IMR-90 (cell line): ENCODE data around the gene SLCO2B1. TPM values are rescaled to one million over a fixed set of nuclear protein-coding genes. Genes with fewer than 3 reads are reported as not detected.

Experiments used
- ATAC-seq: fragments of 200-7000 bp; cut with Tn5 transposase; 2 replicates; pipeline ENCODE4 v1.9.1; 2020; ENCODE audit warnings: low read depth, mild to moderate bottlenecking, moderate library complexity
- BruUV-seq: library from RNA; stranded (reverse); fragments of 400-500 nt; replicated peaks from 2 replicates; lab custom pipeline; 2021; lab: Mats Ljungman, UMichigan
- CTCF ChIA-PET: fragments of 300-600 bp; formaldehyde crosslinking; extraction: SDS; loops from one replicate; lab custom pipeline; 2021; ENCODE audit warnings: antibody characterized with exemption; lab: Yijun Ruan, JAX
- POLR2A ChIA-PET: fragments of 300-600 bp; sonication (Branson Sonifier 250); formaldehyde crosslinking; loops from one replicate; lab custom pipeline; 2022; ENCODE audit warnings: antibody characterized with exemption; ENCODE audit not compliant: unreplicated experiment; lab: Charles Lee
- DNase-seq: peaks from one replicate; pipeline ENCODE4 v3.0.0; 2013
- H2AFZ ChIP-seq: replicated peaks from 2 replicates; pipeline ENCODE3; 2013; ENCODE audit warnings: low read length, mild to moderate bottlenecking; ENCODE audit not compliant: poor library complexity
- H2AK5ac ChIP-seq: 2 replicates; pipeline ENCODE4 v1.6.1; 2013; ENCODE audit warnings: low read depth, low read length, inconsistent platforms
- H2AK9ac ChIP-seq: replicated peaks from 2 replicates; pipeline ENCODE3; 2013; ENCODE audit warnings: mild to moderate bottlenecking, low read depth, low read length, moderate library complexity; ENCODE audit not compliant: poor library complexity
- H2BK120ac ChIP-seq: 2 replicates; pipeline ENCODE4 v1.6.1; 2013; ENCODE audit warnings: low read depth, low read length, inconsistent platforms
- H2BK15ac ChIP-seq: 3 replicates; pipeline ENCODE4 v1.6.1; 2013; ENCODE audit warnings: low read depth, low read length, inconsistent platforms
- H2BK20ac ChIP-seq: 2 replicates; pipeline ENCODE4 v1.6.1; 2013; ENCODE audit warnings: low read depth, mild to moderate bottlenecking, inconsistent platforms, low read length, moderate library complexity
- H2BK5ac ChIP-seq: 2 replicates; pipeline ENCODE4 v1.6.1; 2013; ENCODE audit warnings: mild to moderate bottlenecking, low read depth, low read length, inconsistent platforms; ENCODE audit not compliant: poor library complexity, severe bottlenecking
- H3K14ac ChIP-seq: replicated peaks from 2 replicates; pipeline ENCODE4 v1.6.1; 2013; ENCODE audit warnings: low read depth, low read length, inconsistent platforms
- H3K18ac ChIP-seq: 2 replicates; pipeline ENCODE4 v1.6.1; 2013; ENCODE audit warnings: low read depth, low read length, control low read depth
- H3K23ac ChIP-seq: 2 replicates; pipeline ENCODE4 v1.6.1; 2013; ENCODE audit warnings: low read depth, low read length, inconsistent platforms
- H3K27ac ChIP-seq: 2 replicates; pipeline ENCODE4 v1.5.1; 2013; ENCODE audit warnings: mild to moderate bottlenecking, control low read depth, low read length; ENCODE audit not compliant: insufficient read depth
- H3K27me3 ChIP-seq: 2 replicates; pipeline ENCODE4 v1.6.1; 2013; ENCODE audit warnings: low read length; ENCODE audit not compliant: control insufficient read depth, insufficient read depth
- H3K36me3 ChIP-seq: 2 replicates; pipeline ENCODE4 v1.6.1; 2013; ENCODE audit warnings: low read length, mixed read lengths; ENCODE audit not compliant: control insufficient read depth, insufficient read depth
- H3K4ac ChIP-seq: 2 replicates; pipeline ENCODE4 v1.6.1; 2013; ENCODE audit warnings: low read depth, low read length, inconsistent platforms
- H3K4me1 ChIP-seq: 2 replicates; pipeline ENCODE4 v1.6.1; 2013; ENCODE audit warnings: low read length, mixed read lengths; ENCODE audit not compliant: control insufficient read depth, insufficient read depth
- H3K4me2 ChIP-seq: 2 replicates; pipeline ENCODE4 v1.6.1; 2013; ENCODE audit warnings: low read depth, mild to moderate bottlenecking, control low read depth, low read length, moderate library complexity
- H3K4me3 ChIP-seq: 2 replicates; pipeline ENCODE4 v1.5.1; 2013; ENCODE audit warnings: low read depth, mild to moderate bottlenecking, control low read depth, low read length, moderate library complexity; ENCODE audit not compliant: insufficient read depth
- H3K56ac ChIP-seq: 2 replicates; pipeline ENCODE4 v1.6.1; 2013; ENCODE audit warnings: low read length, inconsistent platforms; ENCODE audit not compliant: insufficient read depth; ENCODE audit errors: extremely low read depth
- H3K79me1 ChIP-seq, 2 experiments: 2 replicates each; pipeline ENCODE4 v1.6.1; 2013; ENCODE audit warnings: low read length in 2 of 2, inconsistent platforms in 1 of 2, low read depth in 1 of 2
- H3K9ac ChIP-seq: 2 replicates; pipeline ENCODE4 v1.6.1; 2013; ENCODE audit warnings: low read depth, low read length, control low read depth
- H3K9me1 ChIP-seq: 2 replicates; pipeline ENCODE4 v1.6.1; 2013; ENCODE audit warnings: low read length, inconsistent platforms; ENCODE audit not compliant: insufficient read depth
- H3K9me3 ChIP-seq: 2 replicates; pipeline ENCODE4 v1.6.1; 2013; ENCODE audit warnings: low read length; ENCODE audit not compliant: control insufficient read depth, insufficient read depth
- H4K20me1 ChIP-seq: 2 replicates; pipeline ENCODE4 v1.6.1; 2013; ENCODE audit warnings: low read length, inconsistent platforms; ENCODE audit not compliant: insufficient read depth
- H4K5ac ChIP-seq: 2 replicates; pipeline ENCODE4 v1.6.1; 2013; ENCODE audit warnings: mild to moderate bottlenecking, low read depth, low read length, control low read depth
- H4K8ac ChIP-seq, 2 experiments: 2 replicates each; pipeline ENCODE4 v1.6.1; 2013; ENCODE audit warnings: low read depth in 2 of 2, low read length in 2 of 2, control low read depth in 1 of 2, inconsistent platforms in 1 of 2
- H4K91ac ChIP-seq: 2 replicates; pipeline ENCODE4 v1.6.1; 2013; ENCODE audit warnings: low read depth, low read length, inconsistent platforms; ENCODE audit not compliant: insufficient read depth
- CHD1 ChIP-seq: IDR thresholded peaks from 2 replicates; pipeline ENCODE4 v1.6.1; 2012; ENCODE audit warnings: low read depth, low read length, improper control_type of control experiment
- RFX5 ChIP-seq: IDR thresholded peaks from 2 replicates; pipeline ENCODE4 v1.8.0; 2012; ENCODE audit warnings: low read depth, mild to moderate bottlenecking, low read length, moderate library complexity
- WGBS, 2 experiments: methylation state at CpG; one replicate each; pipeline versions ENCODE4 v1.1.5 to v1.1.7; 2013; ENCODE audit warnings: missing lambda C conversion rate in 2 of 2; ENCODE audit not compliant: insufficient read length in 1 of 2; ENCODE audit errors: extremely low coverage in 2 of 2; 5-methylcytosine and 5-hydroxymethylcytosine counted together
- dilution Hi-C: fragments of 300-500 bp; cut with HindIII; formaldehyde crosslinking; loops from one replicate; pipeline ENCODE4 v1.14.3; 2018; ENCODE audit warnings: low sequenced_read_pairs; ENCODE audit not compliant: unreplicated experiment
- in situ Hi-C: fragments of 300-500 bp; cut with MboI; formaldehyde crosslinking; loops from 3 replicates; pipeline ENCODE4 v1.14.3; 2019; ENCODE audit warnings: low sequenced_read_pairs, inconsistent platforms, mixed read lengths
- intact Hi-C: fragments of 100-400 bp; cut with micrococcal nuclease; formaldehyde crosslinking; loops from 2 replicates; pipeline ENCODE4 v1.10.0; 2022
- polyA plus RNA-seq, 3 experiments: library from polyadenylated mRNA; depleted of rRNA; stranded (reverse); fragments of >200 nt; gene quantifications; 2 replicates each; pipeline ENCODE4 v1.2.3, GENCODE V29; 2012; ENCODE audit warnings: low replicate concordance in 1 of 3
- total RNA-seq: library from RNA; depleted of rRNA; stranded (reverse); fragments of >200 nt; gene quantifications from 2 replicates; pipeline ENCODE4 v1.2.3, GENCODE V29; 2012

The SLCO2B1 gene
- total and polyA plus RNA-seq, 2 of the 4 experiments (the other 2 are of a cell fraction), result not detected

DNA sequence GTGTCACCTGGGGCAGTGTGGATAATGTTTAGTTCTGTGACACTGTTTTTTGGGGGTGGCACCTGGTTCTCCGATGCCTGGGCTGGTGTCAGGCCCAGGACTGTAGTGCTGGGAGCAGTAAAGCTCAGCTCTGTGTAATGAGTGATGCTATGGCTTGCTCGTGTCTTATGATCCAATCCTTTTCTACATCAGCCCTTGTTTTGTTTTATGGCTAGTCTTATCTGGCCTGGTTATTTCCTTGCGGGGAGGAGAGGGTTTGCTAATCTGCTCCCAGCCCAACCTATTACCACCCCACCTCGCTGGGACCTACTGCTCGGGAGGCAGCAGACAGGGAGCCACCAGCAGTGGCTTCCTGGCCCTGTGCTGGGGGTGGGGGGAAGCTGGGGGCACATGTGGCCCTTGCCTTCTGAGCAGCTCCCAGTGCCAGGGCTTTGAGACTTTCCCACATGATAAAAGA is 54.7 kb downstream of the SLCO2B1 start:
- H4K20me1 ChIP-seq, result no peaks in the 10 kb centered on the region
- H2BK20ac ChIP-seq, result no peak overlapping the region
- DNase-seq (no peak), ATAC-seq (no peak)
- no peak overlapping the region for H3K23ac ChIP-seq
- ChIA-PET POLR2A (interaction anchor here (0.5 kb wide), 2 partner anchors 58 to 87 kb away, joined by 3 read pairs; no protein-coding TSS in a partner anchor), CTCF (interaction anchor here (0.6 to 2.4 kb wide), 17 partner anchors 9 to 276 kb away, joined by 3 to 43 read pairs (median 5); partner anchors contain the start of gene SLCO2B1)
- no peak overlapping the region for H3K14ac ChIP-seq
- H2AK5ac ChIP-seq, result no peak overlapping the region
- H2BK120ac ChIP-seq, result no peak overlapping the region
- no peak overlapping the region for H2BK15ac ChIP-seq
- H3K18ac ChIP-seq, result no peak overlapping the region
- no peak overlapping the region for H3K9ac ChIP-seq
- H4K8ac ChIP-seq, result no peak overlapping the region
- no peaks in the 10 kb centered on the region for H3K4me1 ChIP-seq
- no peak overlapping the region for H3K56ac ChIP-seq
- H3K27me3 ChIP-seq, result peaks cover 48% of the 10 kb centered on the region
- H2AK9ac ChIP-seq, result no peak overlapping the region
- H2AFZ ChIP-seq, result no peak overlapping the region
- H4K91ac ChIP-seq, result no peak overlapping the region
- no peak overlapping the region for H4K5ac ChIP-seq
- H3K4me3 ChIP-seq, result no peak overlapping the region
- no peak overlapping the region for H3K4ac ChIP-seq
- TF ChIP-seq RFX5 (no peak), CHD1 (no peak)
- no TSS peak for BruUV-seq
- dilution Hi-C loops, result no loop called here
- no peak overlapping the region for H2BK5ac ChIP-seq
- H3K27ac ChIP-seq, result no peak overlapping the region
- H3K4me2 ChIP-seq, result no peak overlapping the region
- no CpG with 5 or more reads among the region's 5 CpGs for WGBS, 2 experiments
- no peaks in the 10 kb centered on the region for H3K9me1 ChIP-seq
- intact Hi-C loops, result loop anchor here (1.0 to 2.0 kb wide), 4 partner anchors 61 to 277 kb away; no protein-coding TSS in a partner anchor
- H3K36me3 ChIP-seq, result no peaks in the 10 kb centered on the region
- no peaks in the 10 kb centered on the region for H3K9me3 ChIP-seq
- in situ Hi-C loops, result no loop called here
- no peaks in the 10 kb centered on the region for H3K79me1 ChIP-seq
